ENCODE results near the gene POLR1H. TPM values are rescaled to one million over a fixed set of nuclear protein-coding genes. Genes with fewer than 3 reads are reported as not detected.

The POLR1H gene
- total RNA-seq = 10 to 100 TPM; 11.6 to 28.8 (median 20.0) TPM

- peaks cover 4 to 45% (median 19%) of the 10 kb centered on the region in 3 donors for H3K4me1 ChIP-seq
- TF ChIP-seq EP300 (IDR thresholded peaks at IDR 0.05) (no peak), POLR2AphosphoS5 (IDR thresholded peaks at IDR 0.05) (peak; percentile 95), POLR2A (IDR thresholded peaks at IDR 0.05) (peak; percentile 77 to 87), CTCF (IDR thresholded peaks at IDR 0.05) (peak in 1 of 4 experiments; percentile 11)
- no peaks in the 10 kb centered on the region for H3K27me3 ChIP-seq
- peak within 1 kb of the TSS; percentile 79 to 94 (median 88) for H3K27ac ChIP-seq
- 0% methylated on average over 4 to 28 of the region's 48 CpGs for WGBS, 2 donors (ENCODE audit: low coverage in 1 of 2)
- ATAC-seq = peak; percentile 99
- peak within 1 kb of the TSS; percentile 72 to 76 for H3K4me3 ChIP-seq
- H3K36me3 ChIP-seq = peaks cover 0 to 33% of the 10 kb centered on the region in 2 donors
- H3K9me3 ChIP-seq = no peaks in the 10 kb centered on the region
Observed at GRCh38 chr6:30061092-30061857, at the start of gene POLR1H. POLR1H (plus strand) TSS chr6:30061265; CDS start chr6:30061525, 260 bp downstream.

GRCh38 chr6:30013291-30013922, 47.7 kb upstream of the POLR1H start:
- ATAC-seq = peak; percentile 10
- H3K4me1 ChIP-seq = no peaks in the 10 kb centered on the region
- TF ChIP-seq EP300 (IDR thresholded peaks at IDR 0.05) (no peak), CTCF (IDR thresholded peaks at IDR 0.05) (peak; percentile 34 to 90 (median 70))
- no peak overlapping the region for H3K27ac ChIP-seq
- no peaks in the 10 kb centered on the region for H3K9me3 ChIP-seq
- H3K4me3 ChIP-seq = no peak overlapping the region
- peaks cover 22% of the 10 kb centered on the region for H3K27me3 ChIP-seq
- 33 to 54% methylated on average over 4 to 8 of the region's 13 CpGs for WGBS, 2 donors (ENCODE audit: low coverage in 1 of 2)
- H3K36me3 ChIP-seq = peaks cover 0 to 15% of the 10 kb centered on the region in 2 donors

GRCh38 chr6:30019819-30020218, 41.2 kb upstream of the POLR1H start:
- Histone ChIP-seq H3K4me1 (no peaks in the 10 kb centered on the region), H3K36me3 (peaks cover 0 to 25% of the 10 kb centered on the region in 2 donors), H3K9me3 (no peaks in the 10 kb centered on the region), H3K27ac (no peak overlapping the region), H3K4me3 (no peak overlapping the region), H3K27me3 (no peaks in the 10 kb centered on the region)
- 86 to 100% methylated on average over 1 to 2 of the region's 2 CpGs for WGBS, 2 donors (ENCODE audit: low coverage in 1 of 2)
- no peak for ATAC-seq
- TF ChIP-seq POLR2A (IDR thresholded peaks at IDR 0.05) = no peak
- TF ChIP-seq POLR2AphosphoS5 (IDR thresholded peaks at IDR 0.05) = no peak
- no peak for TF ChIP-seq CTCF (IDR thresholded peaks at IDR 0.05)
- TF ChIP-seq EP300 (IDR thresholded peaks at IDR 0.05) = no peak

- no peak for ATAC-seq
- whole genome bisulfite sequencing, 2 donors (ENCODE audit: low coverage in 1 of 2) = 45% methylated on average over 1 of the region's 1 CpG; no CpG with 5 or more reads in 1 of the 2 donors
- no peaks in the 10 kb centered on the region for H3K9me3 ChIP-seq
- H3K4me1 ChIP-seq = no peaks in the 10 kb centered on the region
- peaks cover 0 to 25% of the 10 kb centered on the region in 2 donors for H3K36me3 ChIP-seq
- no peak overlapping the region for H3K4me3 ChIP-seq
- TF ChIP-seq CTCF (IDR thresholded peaks at IDR 0.05) (no peak), POLR2AphosphoS5 (IDR thresholded peaks at IDR 0.05) (no peak), EP300 (IDR thresholded peaks at IDR 0.05) (no peak), POLR2A (IDR thresholded peaks at IDR 0.05) (no peak)
- no peak overlapping the region for H3K27ac ChIP-seq
- H3K27me3 ChIP-seq = no peaks in the 10 kb centered on the region
Observed at GRCh38 chr6:30020626-30021025, 40.4 kb upstream of the POLR1H start.
